Spleen (tissue), 11 donors: ENCODE data around the gene GNG14. TPM values are rescaled to one million over a fixed set of nuclear protein-coding genes. Genes with fewer than 3 reads are reported as not detected.
A peak's percentile ranks its signal among the peaks of the same experiment; 100 is the strongest.

Experiments used
- DNase-seq: peaks from one replicate; pipeline ENCODE4 v3.0.0-alpha.2; 2020
- H3K27ac ChIP-seq, 8 donors: fragments of 200-600 bp; sonication (generic) in 7 of 8; 1 replicate in 4 of 8; 2 replicates in 4 of 8; pipeline versions ENCODE4 v1.5.0 to v1.8.0; 2016 to 2021; ENCODE audit warnings: inconsistent platforms in 4 of 8, mild to moderate bottlenecking in 4 of 8, moderate library complexity in 1 of 8
- H3K27me3 ChIP-seq, 7 donors: fragments of 200-600 bp; sonication (generic) in 6 of 7; replicated peaks in 1 of 7; 1 replicate in 4 of 7; 2 replicates in 3 of 7; pipeline versions ENCODE4 v1.5.0 to v1.8.0; 2016 to 2021; ENCODE audit warnings: inconsistent platforms in 3 of 7, mild to moderate bottlenecking in 1 of 7
- H3K36me3 ChIP-seq, 6 donors: fragments of 200-600 bp; sonication (generic) in 5 of 6; 1 replicate in 4 of 6; 2 replicates in 2 of 6; pipeline versions ENCODE4 v1.5.0 to v1.8.0; 2016 to 2021; ENCODE audit warnings: inconsistent platforms in 2 of 6
- H3K4me1 ChIP-seq, 6 donors: fragments of 200-600 bp; sonication (generic) in 5 of 6; 1 replicate in 3 of 6; 2 replicates in 3 of 6; pipeline versions ENCODE4 v1.5.0 to v1.8.0; 2016 to 2021; ENCODE audit warnings: inconsistent platforms in 3 of 6
- H3K4me3 ChIP-seq, 8 donors: fragments of 200-600 bp; sonication (generic) in 7 of 8; 1 replicate in 4 of 8; 2 replicates in 4 of 8; pipeline versions ENCODE4 v1.5.0 to v1.8.0; 2016 to 2021; ENCODE audit warnings: inconsistent platforms in 4 of 8, mild to moderate bottlenecking in 4 of 8, moderate library complexity in 2 of 8
- H3K9me3 ChIP-seq, 8 donors: fragments of 200-600 bp; sonication (generic) in 7 of 8; 1 replicate in 4 of 8; 2 replicates in 4 of 8; pipeline versions ENCODE4 v1.5.0 to v1.8.0; 2016 to 2021; ENCODE audit warnings: inconsistent platforms in 4 of 8
- CTCF ChIP-seq, 11 experiments: fragments of 200-600 bp in 7 of 11; fragments of 450-650 bp in 4 of 11; sonication (generic) in 4 of 11; IDR thresholded peaks in 8 of 11; conservative IDR thresholded peaks in 3 of 11; 1 replicate in 7 of 11; 2 replicates in 4 of 11; pipeline versions ENCODE4 v1.4.0 to v1.8.0; 2016 to 2021; ENCODE audit warnings: antibody characterized with exemption in 11 of 11, inconsistent platforms in 4 of 11, mild to moderate bottlenecking in 1 of 11
- POLR2A ChIP-seq, 3 donors: fragments of 450-650 bp; IDR thresholded peaks; one replicate each; pipeline ENCODE4 v1.5.1; 2017; ENCODE audit warnings: antibody characterized with exemption in 3 of 3, mild to moderate bottlenecking in 1 of 3
- POLR2AphosphoS5 ChIP-seq, 3 donors: sonication (generic); formaldehyde crosslinking; IDR thresholded peaks; one replicate each; pipeline ENCODE4 v1.5.1; 2017; ENCODE audit warnings: antibody characterized with exemption in 3 of 3
- WGBS, 5 donors: extraction: QIAGEN DNeasy Blood & Tissue Kit in 3 of 5; methylation state at CpG; one replicate each; pipeline versions ENCODE4 v1.1.5 to v1.1.7; 2013 to 2018; 5-methylcytosine and 5-hydroxymethylcytosine counted together
- intact Hi-C: fragments of 100-400 bp; cut with DNase I; formaldehyde crosslinking; loops from one replicate; pipeline ENCODE4 v1.15.0; 2023; ENCODE audit warnings: low total_unique reads
- polyA plus RNA-seq, 3 donors: library from polyadenylated mRNA; stranded (reverse); fragments of 200-250 nt; gene quantifications; one replicate each; pipeline ENCODE4 v1.2.1, GENCODE V29; 2013
- total RNA-seq, 7 donors: library from RNA; depleted of rRNA in 3 of 7; stranded (reverse); fragments of >200 nt in 3 of 7; fragmentation: NEBNext Ultra II Directional in 4 of 7; extraction: Animal tissue kit (Norgen Biotek cat#: 25700) in 4 of 7; gene quantifications; one replicate each; pipeline versions ENCODE4 v1.1.0 to v1.2.1, GENCODE V29; 2016 to 2021
- donor health status: healthy with polysubstance abuse.
- donor health status: DM: no; HTN: no; CAD: no; lungs with moderate emphysema.
- donor health status: DM: no; HTN: no; CAD: no.
- donor health status: Bipolar disorder and iron deficiency.
- donor health status: healthy.
- donor health status: DM: no; HTN: no; CAD: no.
- donor health status: DM: yes; HTN: yes; CAD: no.

GNG14 gene
- total and polyA plus RNA-seq, 10 donors, result not detected

- Histone ChIP-seq H3K9me3 (no peaks in the 10 kb centered on the region), H3K36me3 (peaks cover 0 to 47% (median 30%) of the 10 kb centered on the region in 6 donors), H3K4me1 (peaks cover 8 to 38% (median 22%) of the 10 kb centered on the region in 6 donors), H3K27ac (no peak overlapping the region), H3K27me3 (no peaks in the 10 kb centered on the region), H3K4me3 (no peak overlapping the region)
- TF ChIP-seq POLR2AphosphoS5 (IDR thresholded peaks at IDR 0.05), result no peak
- TF ChIP-seq CTCF (IDR thresholded peaks at IDR 0.05 in 8 of 11, conservative IDR thresholded peaks at IDR 0.05 in 3 of 11), result no peak
- TF ChIP-seq POLR2A (IDR thresholded peaks at IDR 0.05), result no peak
- intact Hi-C loops, result no loop called here
- 74 to 80% (median 78%) methylated on average over 6 of the region's 6 CpGs for WGBS, 5 donors
- no peak for DNase-seq
Observed at GRCh38 chr19:12698138-12698537, 10.3 kb downstream of the GNG14 start.

GRCh38 chr19:12701596-12702282, 13.9 kb downstream of the GNG14 start:
- Histone ChIP-seq H3K36me3 (peaks cover 0 to 83% (median 66%) of the 10 kb centered on the region in 6 donors), H3K4me3 (no peak overlapping the region), H3K27ac (no peak overlapping the region), H3K4me1 (peaks cover 0 to 18% (median 7%) of the 10 kb centered on the region in 6 donors), H3K27me3 (no peaks in the 10 kb centered on the region), H3K9me3 (no peaks in the 10 kb centered on the region)
- 89 to 96% (median 92%) methylated on average over 22 to 33 of the region's 33 CpGs for WGBS, 5 donors
- intact Hi-C loops, result no loop called here
- TF ChIP-seq POLR2A (IDR thresholded peaks at IDR 0.05), result no peak
- TF ChIP-seq POLR2AphosphoS5 (IDR thresholded peaks at IDR 0.05), result peak in 2 of 3 donors; percentile 28 to 67
- no peak for DNase-seq

- Histone ChIP-seq H3K9me3 (no peaks in the 10 kb centered on the region), H3K4me3 (no peak overlapping the region), H3K4me1 (peaks cover 0 to 6% (median 0%) of the 10 kb centered on the region in 6 donors), H3K27me3 (no peaks in the 10 kb centered on the region), H3K27ac (no peak overlapping the region), H3K36me3 (peaks cover 0 to 96% (median 78%) of the 10 kb centered on the region in 6 donors)
- intact Hi-C loops, result no loop called here
- TF ChIP-seq CTCF (IDR thresholded peaks at IDR 0.05 in 8 of 11, conservative IDR thresholded peaks at IDR 0.05 in 3 of 11) (no peak), POLR2A (IDR thresholded peaks at IDR 0.05) (no peak), POLR2AphosphoS5 (IDR thresholded peaks at IDR 0.05) (no peak)
- DNase-seq, result no peak
- 72 to 88% (median 79%) methylated on average over 9 of the region's 9 CpGs for WGBS, 5 donors
Observed at GRCh38 chr19:12703046-12703445, 15.2 kb downstream of the GNG14 start.

- Histone ChIP-seq H3K4me1 (no peaks in the 10 kb centered on the region), H3K4me3 (no peak overlapping the region), H3K36me3 (peaks cover 2 to 100% (median 97%) of the 10 kb centered on the region in 6 donors), H3K9me3 (no peaks in the 10 kb centered on the region), H3K27ac (no peak overlapping the region), H3K27me3 (no peaks in the 10 kb centered on the region)
- 94 to 97% (median 95%) methylated on average over 11 to 13 of the region's 13 CpGs for WGBS, 5 donors
- TF ChIP-seq POLR2AphosphoS5 (IDR thresholded peaks at IDR 0.05) (peak in 1 of 3 donors; percentile 13), CTCF (IDR thresholded peaks at IDR 0.05 in 8 of 11, conservative IDR thresholded peaks at IDR 0.05 in 3 of 11) (no peak)
- DNase-seq, result no peak
- intact Hi-C loops, result no loop called here
Observed at GRCh38 chr19:12705169-12705568, 17.4 kb downstream of the GNG14 start.
